Measurements from ENCODE around the gene MPP7.
"Not testable (repeated sequence)": the region's sequence is repeated elsewhere in the genome, so short reads cannot be mapped to it uniquely, and the experiment has no call there.

Gene MPP7

DNA sequence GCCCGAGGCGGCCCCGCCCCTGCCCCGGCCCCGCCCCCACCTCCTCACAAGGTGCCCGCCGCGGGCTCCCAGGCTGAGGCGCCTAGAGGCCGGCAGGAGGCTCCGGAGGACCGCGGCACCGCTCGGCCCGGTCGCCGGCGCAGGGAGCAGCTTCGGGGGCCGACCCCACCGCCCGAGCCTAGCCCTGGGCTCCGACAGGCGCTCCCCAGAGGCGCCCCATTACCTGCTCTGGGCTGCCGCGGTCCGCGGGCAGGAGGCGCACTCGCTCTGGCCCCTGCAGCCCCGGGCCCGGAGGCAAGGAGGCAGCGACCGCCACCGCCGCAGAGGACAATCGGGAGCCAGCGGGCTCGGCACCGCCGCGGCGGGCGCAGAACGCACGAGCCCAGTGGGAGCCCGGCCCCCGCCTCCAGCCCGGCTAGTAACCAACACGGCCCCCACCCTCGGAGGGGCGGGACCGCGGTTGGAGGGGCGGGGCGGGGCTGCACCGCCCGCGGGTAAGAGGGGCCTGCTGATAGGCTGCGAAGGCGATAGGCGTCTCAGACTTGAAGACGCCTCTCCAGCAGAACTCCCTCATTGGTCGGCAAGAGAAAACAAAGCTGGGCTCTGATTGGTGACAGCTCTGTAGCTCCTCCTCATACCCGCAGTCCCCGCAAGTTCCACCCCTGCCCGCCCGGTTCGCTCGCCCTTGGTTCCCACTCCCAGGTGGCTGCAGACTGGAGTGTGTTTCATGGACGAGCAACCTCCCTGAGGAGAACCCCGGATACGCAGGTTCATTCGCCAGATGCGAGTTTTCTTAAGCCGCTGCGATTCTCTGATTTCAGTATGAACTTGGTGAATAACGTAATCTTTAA lies at the start of gene MPP7:
Gene MPP7 (minus strand): TSS at position 427 of the 851 bp plus-strand sequence. CDS start 64,460 bp downstream, outside the sequence.
- DNase-seq (ENCODE audit: low spot score in 2 of 2) (peak; percentile 96 to 98), ATAC-seq (ENCODE audit: low read depth) (peak; percentile 83)
- H3K27ac Mint-ChIP-seq = peak within 1 kb of the TSS; percentile 85
- peak within 1 kb of the TSS; percentile 92 for H3K4me3 Mint-ChIP-seq
- no peaks in the 10 kb centered on the region for H3K36me3 Mint-ChIP-seq
- H3K4me1 Mint-ChIP-seq = peaks cover 21% of the 10 kb centered on the region
- peaks cover 9% of the 10 kb centered on the region for H3K27me3 Mint-ChIP-seq
- no peaks in the 10 kb centered on the region for H3K9me3 Mint-ChIP-seq

DNA sequence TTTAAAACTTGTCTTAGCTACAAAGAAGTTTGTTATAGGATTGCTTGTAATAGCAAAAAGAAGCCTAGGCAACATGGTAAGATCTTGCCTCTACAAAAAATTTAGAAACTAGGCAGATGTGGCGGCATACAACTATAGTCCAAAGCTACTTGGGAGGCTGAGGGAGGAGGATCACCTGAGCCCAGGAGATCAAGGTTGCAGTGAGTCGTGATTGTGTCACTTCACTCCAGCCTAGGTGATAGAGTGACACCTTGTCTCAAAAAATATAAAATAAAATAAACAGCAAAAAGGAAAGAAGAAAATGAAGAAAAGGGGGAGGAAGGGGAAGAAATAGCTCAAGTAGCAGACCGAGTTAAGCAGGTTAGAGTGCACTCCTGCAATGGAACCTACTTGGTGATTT lies 47.0 kb upstream of the MPP7 start:
- Mint-ChIP-seq H3K36me3 (peaks cover 5% of the 10 kb centered on the region), H3K27ac (no peak overlapping the region), H3K4me3 (no peak overlapping the region), H3K4me1 (no peaks in the 10 kb centered on the region), H3K9me3 (peaks cover 5% of the 10 kb centered on the region), H3K27me3 (peaks cover 4% of the 10 kb centered on the region)
- ATAC-seq (ENCODE audit: low read depth) (no peak), DNase-seq (ENCODE audit: low spot score in 2 of 2) (no peak)

- ATAC-seq (ENCODE audit: low read depth) (no peak), DNase-seq (ENCODE audit: low spot score in 2 of 2) (no peak)
- Mint-ChIP-seq H3K9me3 (peaks cover 10% of the 10 kb centered on the region), H3K4me3 (no peak overlapping the region), H3K36me3 (peaks cover 8% of the 10 kb centered on the region), H3K27me3 (peaks cover 6% of the 10 kb centered on the region), H3K27ac (no peak overlapping the region), H3K4me1 (peaks cover 8% of the 10 kb centered on the region)
Observed at GRCh38 chr10:28343987-28344895, 41.4 kb upstream of the MPP7 start.

DNA sequence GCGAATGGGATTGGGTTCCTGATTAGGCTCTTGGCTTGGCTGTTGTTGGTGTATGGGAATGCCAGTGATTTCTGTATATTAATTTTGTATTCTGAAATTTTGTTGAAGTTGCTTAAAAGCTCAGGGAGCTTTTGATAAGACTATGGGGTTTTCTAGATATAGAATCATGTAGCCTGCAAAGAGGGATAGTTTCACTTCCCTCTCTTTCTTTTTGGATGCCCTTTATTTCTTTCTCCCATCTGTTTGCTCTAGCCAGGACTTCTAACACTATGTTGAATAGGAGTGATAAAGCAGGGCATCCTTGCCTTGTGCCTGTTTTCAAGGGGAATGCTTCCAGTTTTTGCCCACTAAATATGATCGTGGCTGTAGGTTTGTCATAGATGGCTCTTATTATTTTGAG lies 40.4 kb upstream of the MPP7 start:
- Mint-ChIP-seq H3K27me3 (peaks cover 6% of the 10 kb centered on the region), H3K36me3 (peaks cover 8% of the 10 kb centered on the region), H3K27ac (no peak overlapping the region), H3K4me3 (no peak overlapping the region), H3K9me3 (peaks cover 10% of the 10 kb centered on the region), H3K4me1 (peaks cover 8% of the 10 kb centered on the region)
- no peak for DNase-seq (ENCODE audit: low spot score in 2 of 2)
- ATAC-seq (ENCODE audit: low read depth) = peak; percentile 53

DNA sequence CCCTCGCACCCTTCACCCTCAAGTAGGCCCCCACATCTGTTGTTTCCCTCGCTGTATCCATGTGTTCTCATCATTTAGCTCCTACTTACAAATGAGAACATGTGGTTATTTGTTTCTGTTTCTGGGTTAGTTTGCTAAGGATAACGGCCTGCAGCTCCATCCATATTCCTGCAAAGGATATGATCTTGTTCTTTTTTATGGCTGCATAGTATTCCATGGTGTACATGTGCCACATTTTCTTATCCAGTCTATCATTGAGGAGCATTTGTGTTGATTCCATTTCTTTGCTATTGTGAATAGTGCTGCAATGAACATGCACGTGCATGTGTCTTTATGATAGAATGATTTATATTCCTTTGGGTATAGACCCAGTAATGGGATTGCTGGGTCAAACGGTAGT lies 38.8 kb upstream of the MPP7 start:
- not testable (repeated sequence) for H3K27ac Mint-ChIP-seq; H3K27me3 Mint-ChIP-seq; H3K36me3 Mint-ChIP-seq; H3K4me1 Mint-ChIP-seq; ATAC-seq (ENCODE audit: low read depth); DNase-seq (ENCODE audit: low spot score in 2 of 2); H3K9me3 Mint-ChIP-seq; H3K4me3 Mint-ChIP-seq

GRCh38 chr10:28332726-28333125 lies 29.9 kb upstream of the MPP7 start:
- DNase-seq (ENCODE audit: low spot score in 2 of 2) (no peak), ATAC-seq (ENCODE audit: low read depth) (no peak)
- Mint-ChIP-seq H3K4me3 (no peak overlapping the region), H3K27ac (peak overlapping the region; percentile 99), H3K36me3 (peaks cover 3% of the 10 kb centered on the region), H3K27me3 (no peaks in the 10 kb centered on the region), H3K9me3 (peaks cover 1% of the 10 kb centered on the region), H3K4me1 (peaks cover 25% of the 10 kb centered on the region)

GRCh38 chr10:28331841-28332240 lies 29.0 kb upstream of the MPP7 start:
- no peak overlapping the region for H3K4me3 Mint-ChIP-seq
- no peak for DNase-seq (ENCODE audit: low spot score in 2 of 2)

DNA sequence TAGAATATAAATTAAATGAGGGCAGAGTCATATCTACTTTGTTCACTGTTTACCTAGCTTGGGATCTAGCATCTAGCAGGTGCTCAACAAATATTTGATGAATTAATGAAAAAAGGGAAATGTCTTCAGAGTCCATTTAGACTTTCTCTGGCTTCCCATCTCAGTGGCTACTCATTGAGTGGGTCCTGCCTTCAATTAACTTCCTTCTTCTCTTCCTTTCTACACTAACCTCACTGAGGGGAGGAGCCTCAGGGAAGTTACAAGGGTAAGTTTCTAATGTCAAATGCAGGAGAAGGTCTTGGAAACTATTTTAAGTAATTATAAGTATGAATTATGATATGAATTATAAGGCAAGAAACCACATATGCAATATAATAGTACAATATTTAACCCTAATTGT lies 28.2 kb upstream of the MPP7 start:
- Mint-ChIP-seq H3K27ac (peak overlapping the region; percentile 67), H3K4me1 (peaks cover 25% of the 10 kb centered on the region), H3K27me3 (no peaks in the 10 kb centered on the region), H3K4me3 (no peak overlapping the region), H3K9me3 (peaks cover 1% of the 10 kb centered on the region), H3K36me3 (peaks cover 2% of the 10 kb centered on the region)
- no peak for ATAC-seq (ENCODE audit: low read depth)
- DNase-seq (ENCODE audit: low spot score in 2 of 2) = no peak

More at GRCh38 chr10:28331841-28332240, 29.0 kb upstream of the MPP7 start:
- Mint-ChIP-seq H3K36me3 (peaks cover 3% of the 10 kb centered on the region), H3K4me1 (peaks cover 25% of the 10 kb centered on the region), H3K27ac (peak overlapping the region; percentile 41), H3K9me3 (peaks cover 1% of the 10 kb centered on the region), H3K27me3 (no peaks in the 10 kb centered on the region)
- ATAC-seq (ENCODE audit: low read depth) = no peak

DNA sequence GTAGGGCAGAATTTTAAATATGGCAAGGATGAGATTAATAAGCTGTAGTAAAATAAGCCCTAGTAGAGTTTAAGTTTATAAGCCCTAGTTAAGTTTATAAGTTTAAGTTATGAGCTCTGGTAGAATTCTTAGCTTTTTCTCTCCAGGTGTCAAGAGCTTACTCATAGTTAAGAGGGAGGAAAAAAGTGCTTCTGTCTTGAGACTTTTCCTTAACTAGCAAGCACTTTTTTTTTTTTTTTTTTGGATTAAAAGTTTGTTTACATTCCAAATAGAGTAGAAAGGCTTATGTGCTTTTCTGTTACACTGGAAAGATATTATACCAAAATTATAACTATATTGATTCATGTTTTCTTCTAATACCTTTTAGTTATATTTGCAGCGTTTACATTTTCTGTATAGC lies 25.5 kb upstream of the MPP7 start:
- ATAC-seq (ENCODE audit: low read depth) (no peak), DNase-seq (ENCODE audit: low spot score in 2 of 2) (no peak)
- no peak overlapping the region for H3K27ac Mint-ChIP-seq
- H3K4me1 Mint-ChIP-seq = peaks cover 17% of the 10 kb centered on the region
- no peak overlapping the region for H3K4me3 Mint-ChIP-seq
- no peaks in the 10 kb centered on the region for H3K27me3 Mint-ChIP-seq
- no peaks in the 10 kb centered on the region for H3K9me3 Mint-ChIP-seq
- H3K36me3 Mint-ChIP-seq = no peaks in the 10 kb centered on the region

GRCh38 chr10:28327491-28327880 lies 24.6 kb upstream of the MPP7 start:
- Mint-ChIP-seq H3K27ac (no peak overlapping the region), H3K4me3 (no peak overlapping the region)
- ATAC-seq (ENCODE audit: low read depth) = no peak

DNA sequence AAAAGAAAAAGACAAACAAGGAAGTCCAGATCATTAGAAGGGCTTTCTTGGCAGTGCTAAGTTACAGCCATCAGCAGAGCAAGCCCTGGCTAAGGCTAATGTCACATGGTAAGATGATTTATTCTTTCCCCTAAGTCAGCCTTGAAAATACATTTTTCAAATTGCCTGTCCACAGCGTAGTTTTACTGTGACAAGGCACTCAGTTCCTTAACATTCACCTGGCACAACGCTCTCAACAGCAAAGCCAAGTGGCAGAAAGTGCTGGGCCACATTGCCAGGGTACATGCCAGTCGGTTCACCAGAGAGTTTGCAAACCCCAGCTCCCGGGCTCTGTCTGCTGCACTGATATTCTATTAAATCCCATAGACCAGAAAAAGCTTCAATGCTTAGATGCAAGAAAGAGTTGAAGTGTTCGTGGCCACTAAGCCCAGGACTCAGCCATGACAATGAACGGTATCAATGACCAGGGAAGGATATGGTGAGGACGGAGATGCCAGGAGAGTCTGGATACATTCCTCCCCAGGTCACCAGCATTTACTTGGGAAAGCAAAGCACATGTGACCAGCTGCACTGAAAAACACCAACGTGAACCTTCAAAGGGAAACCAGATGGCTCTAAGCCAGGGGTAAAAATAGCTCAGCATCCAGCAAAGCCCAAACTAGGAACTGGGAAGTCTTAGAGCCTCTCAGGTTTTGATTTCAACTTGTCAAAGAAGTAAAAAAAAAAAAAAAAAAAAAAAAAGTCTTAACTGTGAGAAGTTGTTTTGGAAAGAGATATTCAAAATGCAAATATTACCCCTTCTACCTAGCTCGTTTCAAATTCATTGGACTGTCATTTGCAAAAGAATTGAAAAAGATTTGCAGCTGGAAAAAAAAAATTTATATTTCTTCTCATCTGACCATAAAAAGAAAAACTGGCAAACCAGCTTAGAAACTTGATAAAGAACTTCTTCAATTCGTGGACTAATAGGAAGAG lies 23.9 kb upstream of the MPP7 start:
- H3K4me1 Mint-ChIP-seq = peaks cover 14% of the 10 kb centered on the region
- peaks cover 2% of the 10 kb centered on the region for H3K36me3 Mint-ChIP-seq
- H3K4me3 Mint-ChIP-seq = no peak overlapping the region
- no peak overlapping the region for H3K27ac Mint-ChIP-seq
- no peaks in the 10 kb centered on the region for H3K9me3 Mint-ChIP-seq
- DNase-seq (ENCODE audit: low spot score in 2 of 2) (no peak), ATAC-seq (ENCODE audit: low read depth) (no peak)
- H3K27me3 Mint-ChIP-seq = no peaks in the 10 kb centered on the region

More at GRCh38 chr10:28327491-28327880, 24.6 kb upstream of the MPP7 start:
- H3K9me3 Mint-ChIP-seq = no peaks in the 10 kb centered on the region
- H3K36me3 Mint-ChIP-seq = peaks cover under 1% of the 10 kb centered on the region
- no peaks in the 10 kb centered on the region for H3K27me3 Mint-ChIP-seq
- no peak for DNase-seq (ENCODE audit: low spot score in 2 of 2)
- peaks cover 14% of the 10 kb centered on the region for H3K4me1 Mint-ChIP-seq

DNA sequence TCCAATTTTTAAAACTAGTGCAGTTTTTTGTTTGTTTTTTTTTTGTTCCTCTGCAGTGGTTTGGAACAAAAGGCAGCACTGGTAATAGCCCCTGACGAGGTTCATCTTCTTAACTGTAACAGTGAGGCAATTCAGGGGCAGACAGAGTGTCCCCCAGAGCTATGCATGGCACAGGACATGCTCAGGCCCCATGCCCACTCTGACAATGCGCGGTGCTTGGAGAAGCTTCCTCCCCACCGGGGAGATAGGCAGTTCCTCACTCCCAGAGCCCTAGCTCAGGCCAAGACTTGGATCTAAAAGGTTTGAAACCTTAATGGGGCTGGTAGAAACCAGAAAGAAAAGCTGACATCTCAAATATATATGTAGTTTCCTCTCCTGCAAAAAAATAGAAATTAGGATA lies 17.9 kb upstream of the MPP7 start:
- H3K36me3 Mint-ChIP-seq = peaks cover 8% of the 10 kb centered on the region
- H3K4me3 Mint-ChIP-seq = no peak overlapping the region
- no peak for ATAC-seq (ENCODE audit: low read depth)

GRCh38 chr10:28320090-28320489 lies 17.2 kb upstream of the MPP7 start:
- Mint-ChIP-seq H3K27ac (no peak overlapping the region), H3K27me3 (no peaks in the 10 kb centered on the region), H3K9me3 (no peaks in the 10 kb centered on the region), H3K4me3 (no peak overlapping the region), H3K36me3 (peaks cover 8% of the 10 kb centered on the region), H3K4me1 (peaks cover 5% of the 10 kb centered on the region)
- DNase-seq (ENCODE audit: low spot score in 2 of 2) = no peak
- no peak for ATAC-seq (ENCODE audit: low read depth)

More for the DNA sequence above, 17.9 kb upstream of the MPP7 start:
- peaks cover 5% of the 10 kb centered on the region for H3K4me1 Mint-ChIP-seq
- no peaks in the 10 kb centered on the region for H3K9me3 Mint-ChIP-seq
- no peak for DNase-seq (ENCODE audit: low spot score in 2 of 2)
- no peak overlapping the region for H3K27ac Mint-ChIP-seq
- H3K27me3 Mint-ChIP-seq = no peaks in the 10 kb centered on the region
